ENCODE measurements around the gene SERP1.

Gene SERP1

GRCh38 chr3:150546226-150547044, at the start of gene SERP1, which contains the start of gene EIF2A:
Gene SERP1 (minus strand): TSS chr3:150546496. CDS start chr3:150546135, 361 bp downstream.
Gene EIF2A (plus strand): TSS chr3:150546787. CDS start chr3:150546803, 16 bp downstream.
- TF ChIP-seq, protein P1, sequence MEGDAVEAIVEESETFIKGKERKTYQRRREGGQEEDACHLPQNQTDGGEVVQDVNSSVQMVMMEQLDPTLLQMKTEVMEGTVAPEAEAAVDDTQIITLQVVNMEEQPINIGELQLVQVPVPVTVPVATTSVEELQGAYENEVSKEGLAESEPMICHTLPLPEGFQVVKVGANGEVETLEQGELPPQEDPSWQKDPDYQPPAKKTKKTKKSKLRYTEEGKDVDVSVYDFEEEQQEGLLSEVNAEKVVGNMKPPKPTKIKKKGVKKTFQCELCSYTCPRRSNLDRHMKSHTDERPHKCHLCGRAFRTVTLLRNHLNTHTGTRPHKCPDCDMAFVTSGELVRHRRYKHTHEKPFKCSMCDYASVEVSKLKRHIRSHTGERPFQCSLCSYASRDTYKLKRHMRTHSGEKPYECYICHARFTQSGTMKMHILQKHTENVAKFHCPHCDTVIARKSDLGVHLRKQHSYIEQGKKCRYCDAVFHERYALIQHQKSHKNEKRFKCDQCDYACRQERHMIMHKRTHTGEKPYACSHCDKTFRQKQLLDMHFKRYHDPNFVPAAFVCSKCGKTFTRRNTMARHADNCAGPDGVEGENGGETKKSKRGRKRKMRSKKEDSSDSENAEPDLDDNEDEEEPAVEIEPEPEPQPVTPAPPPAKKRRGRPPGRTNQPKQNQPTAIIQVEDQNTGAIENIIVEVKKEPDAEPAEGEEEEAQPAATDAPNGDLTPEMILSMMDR (conservative IDR thresholded peaks at IDR 0.05; ENCODE audit: low read depth, low read length): no peak
- H3K4me3 ChIP-seq (ENCODE audit: low read length): peak within 1 kb of the TSS; percentile 95
- peak; percentile 96 for DNase-seq (ENCODE audit: low read depth)

DNA sequence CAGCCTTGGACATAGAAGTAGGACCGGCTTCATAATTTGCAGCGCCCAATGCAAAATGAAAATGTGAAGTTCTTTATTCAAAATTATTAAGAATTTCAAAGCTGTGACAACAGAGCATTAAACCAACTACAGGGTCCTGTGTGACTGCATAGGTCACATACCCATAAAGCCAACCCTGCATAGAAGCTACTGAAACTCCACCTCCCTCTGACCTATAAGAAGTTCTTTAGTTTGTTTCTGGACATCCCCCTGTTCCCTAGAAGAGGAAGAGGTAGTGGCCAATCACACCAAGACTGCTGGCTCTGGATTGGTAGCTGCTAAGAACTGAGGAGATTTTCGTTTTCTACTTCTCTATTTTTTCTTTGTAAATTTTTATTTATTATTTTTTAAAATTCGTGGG, 47.9 kb upstream of the SERP1 start:
- no peak for DNase-seq (ENCODE audit: low read depth)
- TF ChIP-seq, protein P1 (conservative IDR thresholded peaks at IDR 0.05; ENCODE audit: low read depth, low read length): no peak
- H3K4me3 ChIP-seq (ENCODE audit: low read length): no peak overlapping the region

DNA sequence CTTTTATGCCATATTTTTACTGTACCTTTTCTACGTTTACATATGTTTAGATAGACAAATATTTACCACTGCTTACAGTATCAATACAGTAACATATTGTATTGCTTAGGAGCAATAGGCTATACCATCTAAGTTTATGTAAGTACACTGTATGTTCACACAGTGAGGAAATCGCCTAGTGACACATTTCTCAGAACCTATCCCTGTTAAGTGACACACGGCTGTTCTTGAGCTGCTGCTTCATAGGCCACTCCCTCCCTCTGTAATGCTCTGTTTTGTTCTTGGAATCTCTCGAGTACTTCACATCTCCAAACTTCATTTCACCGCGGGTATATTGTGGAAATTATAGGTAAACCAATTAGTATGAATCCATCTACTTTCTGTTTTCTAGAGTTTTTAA, 43.5 kb upstream of the SERP1 start:
- no peak for DNase-seq (ENCODE audit: low read depth)
- TF ChIP-seq, protein P1 (conservative IDR thresholded peaks at IDR 0.05; ENCODE audit: low read depth, low read length): no peak
- H3K4me3 ChIP-seq (ENCODE audit: low read length): no peak overlapping the region

- no peak overlapping the region for H3K4me3 ChIP-seq (ENCODE audit: low read length)
- DNase-seq (ENCODE audit: low read depth): no peak
- TF ChIP-seq, protein P1 (conservative IDR thresholded peaks at IDR 0.05; ENCODE audit: low read depth, low read length): no peak
These were observed 41.9 kb upstream of the SERP1 start for GRCh38 chr3:150588027-150588830.

- TF ChIP-seq, protein P1 (conservative IDR thresholded peaks at IDR 0.05; ENCODE audit: low read depth, low read length): no peak
These were observed 36.7 kb upstream of the SERP1 start for GRCh38 chr3:150583028-150583427.

GRCh38 chr3:150582620-150583019, 36.3 kb upstream of the SERP1 start:
- no peak overlapping the region for H3K4me3 ChIP-seq (ENCODE audit: low read length)
- TF ChIP-seq, protein P1 (conservative IDR thresholded peaks at IDR 0.05; ENCODE audit: low read depth, low read length): no peak
- DNase-seq (ENCODE audit: low read depth): no peak

More at GRCh38 chr3:150583028-150583427, 36.7 kb upstream of the SERP1 start:
- no peak for DNase-seq (ENCODE audit: low read depth)
- no peak overlapping the region for H3K4me3 ChIP-seq (ENCODE audit: low read length)

Data from retinal pigment epithelial cell (primary cell).